Measurements from ENCODE around the gene MAP2.

DNA sequence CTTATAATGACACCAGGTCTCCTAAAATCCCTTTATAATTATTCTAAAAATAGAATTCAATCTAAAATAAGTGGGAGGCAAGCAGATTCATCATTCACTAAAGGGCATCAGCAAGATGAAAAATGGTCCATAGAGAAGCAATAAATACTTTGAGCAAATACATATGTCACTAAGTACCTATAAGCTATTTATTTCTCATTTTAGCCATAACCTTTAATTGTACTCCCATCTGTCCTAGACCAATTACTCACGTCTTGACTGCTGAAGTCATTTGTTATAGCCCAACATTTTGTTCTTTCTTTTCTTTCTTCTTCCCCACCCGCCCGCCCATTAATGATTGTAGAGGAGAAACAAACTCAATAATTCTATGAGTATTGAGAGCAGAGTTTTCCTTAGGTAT lies 105.7 kb downstream of the MAP2 start:
- TF ChIP-seq, protein P1, sequence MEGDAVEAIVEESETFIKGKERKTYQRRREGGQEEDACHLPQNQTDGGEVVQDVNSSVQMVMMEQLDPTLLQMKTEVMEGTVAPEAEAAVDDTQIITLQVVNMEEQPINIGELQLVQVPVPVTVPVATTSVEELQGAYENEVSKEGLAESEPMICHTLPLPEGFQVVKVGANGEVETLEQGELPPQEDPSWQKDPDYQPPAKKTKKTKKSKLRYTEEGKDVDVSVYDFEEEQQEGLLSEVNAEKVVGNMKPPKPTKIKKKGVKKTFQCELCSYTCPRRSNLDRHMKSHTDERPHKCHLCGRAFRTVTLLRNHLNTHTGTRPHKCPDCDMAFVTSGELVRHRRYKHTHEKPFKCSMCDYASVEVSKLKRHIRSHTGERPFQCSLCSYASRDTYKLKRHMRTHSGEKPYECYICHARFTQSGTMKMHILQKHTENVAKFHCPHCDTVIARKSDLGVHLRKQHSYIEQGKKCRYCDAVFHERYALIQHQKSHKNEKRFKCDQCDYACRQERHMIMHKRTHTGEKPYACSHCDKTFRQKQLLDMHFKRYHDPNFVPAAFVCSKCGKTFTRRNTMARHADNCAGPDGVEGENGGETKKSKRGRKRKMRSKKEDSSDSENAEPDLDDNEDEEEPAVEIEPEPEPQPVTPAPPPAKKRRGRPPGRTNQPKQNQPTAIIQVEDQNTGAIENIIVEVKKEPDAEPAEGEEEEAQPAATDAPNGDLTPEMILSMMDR (IDR thresholded peaks at IDR 0.05; ENCODE audit: extremely low read depth in 1 of 2, insufficient read depth in 1 of 2, low read depth in 1 of 2, low read length in 2 of 2), result no peak
- TF ChIP-seq FOS (IDR thresholded peaks at IDR 0.05; ENCODE audit: borderline replicate concordance, insufficient read depth, low read length) (no peak), POLR2A (IDR thresholded peaks at IDR 0.05; ENCODE audit: low read depth, low read length) (no peak), MYC (IDR thresholded peaks at IDR 0.05; ENCODE audit: low read depth, low read length) (no peak), EZH2 (IDR thresholded peaks at IDR 0.05; ENCODE audit: borderline replicate concordance, low read depth, low read length, severe bottlenecking) (no peak)

All from endothelial cell of umbilical vein (primary cell).